ENCODE data around the gene RADIL.

The RADIL gene

DNA sequence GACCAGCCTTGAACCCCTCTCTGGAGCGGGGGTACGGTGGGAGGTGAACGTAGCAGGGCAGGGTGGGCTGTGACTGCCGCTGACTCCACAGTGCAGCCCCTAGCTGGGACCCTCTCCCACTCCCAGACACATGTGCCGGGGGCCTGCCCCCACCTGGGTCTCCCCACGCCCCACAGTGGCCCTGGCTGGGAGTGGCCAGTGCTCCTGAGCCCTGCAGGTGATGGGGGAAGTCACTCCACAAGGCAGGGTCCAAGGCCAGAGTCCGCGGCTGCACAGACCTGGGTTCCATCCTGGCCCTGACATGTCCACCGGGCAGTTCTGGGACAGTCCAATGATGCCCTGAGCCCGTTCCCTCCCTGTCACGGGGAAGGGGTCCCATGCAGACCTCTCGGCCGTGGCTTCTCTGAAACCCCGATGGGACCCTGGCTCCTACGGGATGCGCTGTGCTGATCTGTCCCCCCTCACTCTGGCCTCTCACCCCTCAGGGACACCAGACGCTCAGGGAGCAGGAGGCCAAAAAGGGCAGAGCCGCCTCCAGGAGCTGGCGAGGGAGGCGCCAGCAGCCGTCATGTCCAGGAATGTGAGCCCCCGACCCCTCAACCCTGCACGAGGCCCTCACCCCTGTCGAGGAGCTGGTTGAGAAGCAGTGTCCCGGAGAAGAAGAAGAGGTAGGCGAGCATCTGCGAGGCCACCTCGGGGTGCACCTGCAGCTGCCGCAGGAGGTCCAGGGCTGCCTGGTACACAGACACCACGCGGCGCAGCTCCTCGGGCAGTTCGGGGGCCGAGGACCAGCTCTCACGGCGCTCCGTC lies 67.7 kb downstream of the RADIL start:
- DNase-seq (ENCODE audit: low read depth): no peak
- TF ChIP-seq CTCF (IDR thresholded peaks at IDR 0.05; ENCODE audit: low read depth, low read length, missing control alignments): no peak
- H3K4me3 ChIP-seq (ENCODE audit: low read depth, low read length): no peak overlapping the region

DNA sequence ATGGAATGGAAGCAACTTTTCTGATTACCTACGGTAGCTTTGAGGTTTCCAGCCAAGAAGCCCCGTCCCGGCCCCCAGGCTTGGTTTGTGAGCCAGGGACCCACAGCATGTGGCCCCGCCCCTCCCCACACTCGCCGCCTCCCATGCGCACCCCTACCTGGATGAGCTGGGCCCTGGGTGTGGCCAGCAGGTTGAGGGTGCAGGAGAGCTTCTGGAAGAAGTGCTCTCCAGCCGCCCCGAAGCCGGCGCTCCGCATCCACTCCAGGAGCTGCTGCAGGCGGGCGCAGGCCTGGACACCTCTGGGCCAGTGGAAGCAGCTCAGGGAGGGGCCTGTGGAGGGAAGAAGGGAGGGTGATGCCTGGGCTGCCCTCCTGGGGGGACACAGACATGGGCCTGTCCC lies 68.4 kb downstream of the RADIL start:
- no peak for DNase-seq (ENCODE audit: low read depth)
- TF ChIP-seq CTCF (IDR thresholded peaks at IDR 0.05; ENCODE audit: low read depth, low read length, missing control alignments): no peak
- no peak overlapping the region for H3K4me3 ChIP-seq (ENCODE audit: low read depth, low read length)

- H3K4me3 ChIP-seq (ENCODE audit: low read depth, low read length): no peak overlapping the region
- TF ChIP-seq CTCF (IDR thresholded peaks at IDR 0.05; ENCODE audit: low read depth, low read length, missing control alignments): no peak
Measured at GRCh38 chr7:4814433-4814832, 69.1 kb downstream of the RADIL start.

GRCh38 chr7:4809666-4810065 lies 73.8 kb downstream of the RADIL start:
- TF ChIP-seq CTCF (IDR thresholded peaks at IDR 0.05; ENCODE audit: low read depth, low read length, missing control alignments): no peak
- no peak overlapping the region for H3K4me3 ChIP-seq (ENCODE audit: low read depth, low read length)
- no peak for DNase-seq (ENCODE audit: low read depth)

More at GRCh38 chr7:4814433-4814832, 69.1 kb downstream of the RADIL start:
- no peak for DNase-seq (ENCODE audit: low read depth)

DNA sequence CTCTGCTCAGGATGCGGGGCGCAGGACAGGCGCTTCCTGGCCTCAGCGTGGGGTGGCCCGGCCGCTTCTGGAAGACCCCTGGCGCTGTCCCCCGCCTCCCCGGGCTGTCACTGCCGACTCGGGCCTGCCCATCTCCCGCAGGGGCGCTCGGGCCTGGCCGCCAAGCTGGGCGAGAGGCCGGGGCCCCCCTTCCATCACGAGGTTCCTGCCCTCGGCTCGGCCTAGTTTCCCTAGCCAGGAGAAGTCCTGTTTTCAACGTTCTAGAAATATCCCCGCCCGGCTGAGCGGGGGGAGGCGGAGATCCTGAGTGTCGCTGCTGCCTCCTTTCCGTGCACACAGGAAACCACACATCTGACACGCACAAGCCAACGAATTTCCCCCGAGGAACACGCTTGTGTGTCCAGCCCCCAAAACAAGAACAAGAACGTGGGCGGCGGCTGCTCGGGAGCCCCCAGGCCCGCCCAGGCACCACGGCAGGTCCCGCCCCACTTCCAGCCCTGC lies 74.4 kb downstream of the RADIL start:
- no peak for DNase-seq (ENCODE audit: low read depth)
- no peak for TF ChIP-seq CTCF (IDR thresholded peaks at IDR 0.05; ENCODE audit: low read depth, low read length, missing control alignments)
- no peak overlapping the region for H3K4me3 ChIP-seq (ENCODE audit: low read depth, low read length)

DNA sequence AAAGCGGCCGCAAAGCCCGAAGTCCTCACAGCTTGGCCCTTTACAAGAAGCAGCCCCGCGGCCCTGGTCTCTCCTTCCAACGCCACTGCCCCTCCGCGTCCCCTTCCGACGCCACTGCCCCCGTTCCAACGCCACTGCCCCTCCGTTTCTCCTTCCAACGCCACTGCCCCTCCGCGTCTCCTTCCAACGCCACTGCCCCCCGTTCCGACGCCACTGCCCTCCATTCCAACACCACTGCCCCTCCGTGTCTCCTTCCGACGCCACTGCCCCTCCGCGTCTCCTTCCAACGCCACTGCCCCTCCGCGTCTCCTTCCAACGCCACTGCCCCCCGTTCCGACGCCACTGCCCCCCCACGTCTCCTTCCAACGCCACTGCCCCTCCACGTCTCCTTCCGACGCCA lies 75.0 kb downstream of the RADIL start:
- TF ChIP-seq CTCF (IDR thresholded peaks at IDR 0.05; ENCODE audit: low read depth, low read length, missing control alignments): no peak
- no peak overlapping the region for H3K4me3 ChIP-seq (ENCODE audit: low read depth, low read length)
- DNase-seq (ENCODE audit: low read depth): no peak

DNA sequence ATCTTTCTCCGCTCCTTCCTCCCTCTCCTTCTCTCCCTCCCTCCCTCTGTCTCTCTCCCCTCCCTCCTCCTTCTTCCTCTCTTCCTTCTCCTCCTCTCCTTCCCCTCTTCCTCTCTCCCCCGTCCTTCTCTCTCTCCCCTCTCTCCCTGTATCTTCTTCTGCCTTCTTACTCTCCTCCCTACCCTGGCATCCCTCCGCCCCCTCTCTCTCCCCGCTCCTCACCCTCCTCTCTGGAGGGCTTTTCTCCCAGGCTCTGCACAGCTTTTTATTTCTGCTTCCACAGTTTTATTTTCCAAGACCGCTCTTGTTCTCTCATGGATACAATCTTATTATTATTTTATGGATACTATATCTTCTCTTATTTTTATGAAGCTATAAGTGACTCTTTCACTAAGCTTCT lies 75.5 kb downstream of the RADIL start:
- no peak for DNase-seq (ENCODE audit: low read depth)
- no peak for TF ChIP-seq CTCF (IDR thresholded peaks at IDR 0.05; ENCODE audit: low read depth, low read length, missing control alignments)
- H3K4me3 ChIP-seq (ENCODE audit: low read depth, low read length): no peak overlapping the region

Measured in GM12864 (cell line).